ENCODE results near the gene ZC3H12D. TPM values are rescaled to one million over a fixed set of nuclear protein-coding genes. Genes with fewer than 3 reads are reported as not detected.

Gene ZC3H12D
- total and polyA plus RNA-seq, 2 of the 13 experiments (the other 11 are each of a cell fraction or from before 2014, with no cell fraction given), result 1.2 to 2.7 TPM

GRCh38 chr6:149484733-149485700 lies at the start of gene ZC3H12D (continued):
- TF ChIP-seq HNRNPLL (IDR thresholded peaks at IDR 0.05; ENCODE audit: low read depth, low read length, poor library complexity, severe bottlenecking), result peak; percentile 50
- peak; percentile 72 for TF ChIP-seq RCOR2 (CRISPR knock-in tag; IDR thresholded peaks at IDR 0.05)
- no peak; the same call in none of the 2 replicates for TF ChIP-seq KLF9 (CRISPR knock-in tag; IDR thresholded peaks at IDR 0.05; ENCODE audit: low read depth)
- TF ChIP-seq, protein P1, sequence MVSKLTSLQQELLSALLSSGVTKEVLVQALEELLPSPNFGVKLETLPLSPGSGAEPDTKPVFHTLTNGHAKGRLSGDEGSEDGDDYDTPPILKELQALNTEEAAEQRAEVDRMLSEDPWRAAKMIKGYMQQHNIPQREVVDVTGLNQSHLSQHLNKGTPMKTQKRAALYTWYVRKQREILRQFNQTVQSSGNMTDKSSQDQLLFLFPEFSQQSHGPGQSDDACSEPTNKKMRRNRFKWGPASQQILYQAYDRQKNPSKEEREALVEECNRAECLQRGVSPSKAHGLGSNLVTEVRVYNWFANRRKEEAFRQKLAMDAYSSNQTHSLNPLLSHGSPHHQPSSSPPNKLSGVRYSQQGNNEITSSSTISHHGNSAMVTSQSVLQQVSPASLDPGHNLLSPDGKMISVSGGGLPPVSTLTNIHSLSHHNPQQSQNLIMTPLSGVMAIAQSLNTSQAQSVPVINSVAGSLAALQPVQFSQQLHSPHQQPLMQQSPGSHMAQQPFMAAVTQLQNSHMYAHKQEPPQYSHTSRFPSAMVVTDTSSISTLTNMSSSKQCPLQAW (CRISPR knock-in tag; IDR thresholded peaks at IDR 0.05), result no peak; the same call in 1 of the 2 replicates
- TF ChIP-seq AKNA (CRISPR knock-in tag; IDR thresholded peaks at IDR 0.05; ENCODE audit: borderline replicate concordance), result no peak
- peak; percentile 66; the same call in 1 of the 2 replicates for TF ChIP-seq ARNT2 (CRISPR knock-in tag; IDR thresholded peaks at IDR 0.05; ENCODE audit: low read depth)
- 0 out of 2 replicates have a peak, but pooled peaks have one; percentile 21 for TF ChIP-seq ZKSCAN8 (CRISPR knock-in tag; IDR thresholded peaks at IDR 0.05; ENCODE audit: borderline replicate concordance)
- TF ChIP-seq ZNF264 (CRISPR knock-in tag; IDR thresholded peaks at IDR 0.05), result 0 out of 2 replicates have a peak, but pooled peaks have one; percentile 27
- no peak for TF ChIP-seq RBAK (CRISPR knock-in tag; IDR thresholded peaks at IDR 0.05)
- peak; percentile 75; the same call in 1 of the 2 replicates for TF ChIP-seq CHD4 (IDR thresholded peaks at IDR 0.05; ENCODE audit: borderline replicate concordance, low read length)
- no peak for TF ChIP-seq ZNF557 (CRISPR knock-in tag; IDR thresholded peaks at IDR 0.05)
- peak; percentile 92 for TF ChIP-seq ZNF263 (CRISPR knock-in tag; IDR thresholded peaks at IDR 0.05)
- TF ChIP-seq ZBTB38 (CRISPR knock-in tag; IDR thresholded peaks at IDR 0.05), result peak; percentile 33; the same call in 1 of the 2 replicates
- TF ChIP-seq PRMT3 (CRISPR knock-in tag; IDR thresholded peaks at IDR 0.05; ENCODE audit: borderline replicate concordance, low read depth), result no peak
- TF ChIP-seq ZNF414 (CRISPR knock-in tag; IDR thresholded peaks at IDR 0.05), result peak; percentile 88
- TF ChIP-seq NR3C1 (CRISPR knock-in tag; IDR thresholded peaks at IDR 0.05), result no peak
- no peak for TF ChIP-seq ARHGAP35 (CRISPR knock-in tag; IDR thresholded peaks at IDR 0.05; ENCODE audit: borderline replicate concordance)
- TF ChIP-seq ZSCAN25 (CRISPR knock-in tag; IDR thresholded peaks at IDR 0.05), result peak; percentile 42; the same call in 1 of the 2 replicates
- TF ChIP-seq SALL1 (CRISPR knock-in tag; IDR thresholded peaks at IDR 0.05), result peak; percentile 79
- TF ChIP-seq ZNF780A (CRISPR knock-in tag; IDR thresholded peaks at IDR 0.05), result no peak

Measured in HepG2 (cell line).